HCT116 (cell line): Measurements from ENCODE around the gene CDCP2. TPM values are rescaled to one million over a fixed set of nuclear protein-coding genes. Genes with fewer than 3 reads are reported as not detected.

Experiments used
- ATAC-seq: fragments of 200-7000 bp; cut with Tn5 transposase; 2 replicates; pipeline ENCODE4 v1.9.1; 2020; ENCODE audit warnings: mild to moderate bottlenecking, moderate library complexity
- BruUV-seq: library from RNA; stranded (reverse); fragments of 400-500 nt; replicated peaks from 2 replicates; lab custom pipeline; 2021; lab: Mats Ljungman, UMichigan
- CTCF ChIA-PET: fragments of 300-600 bp; sonication (Branson Sonifier 250); formaldehyde crosslinking; loops from one replicate; lab custom pipeline; 2021; ENCODE audit warnings: antibody characterized with exemption; lab: Charles Lee
- POLR2A ChIA-PET: fragments of 300-600, 350-600 bp; sonication (Branson Sonifier 250); formaldehyde crosslinking; loops from one replicate; lab custom pipeline; 2021; ENCODE audit warnings: antibody characterized with exemption; lab: Charles Lee
- RAD21 ChIA-PET, 2 experiments: fragments of 300-600 bp; sonication (Branson Sonifier 250); formaldehyde crosslinking; loops; one replicate each; lab custom pipeline; 2023; ENCODE audit warnings: low total read pairs in 2 of 2; ENCODE audit not compliant: uncharacterized antibody in 2 of 2, unreplicated experiment in 2 of 2, low non-redundant PET in 1 of 2; lab: Charles Lee
- DNase-seq: peaks from one replicate; pipeline ENCODE4 v3.0.0-alpha.2; 2010; ENCODE audit warnings: low read depth, low spot score
- H2AFZ ChIP-seq: fragments of 200-600 bp; shearing (Covaris generic), sonication (generic); 2 replicates; pipeline ENCODE4 v1.6.1; 2017; ENCODE audit warnings: low read depth, mixed run types, mixed read lengths, antibody characterized with exemption, low read length; ENCODE audit not compliant: poor library complexity, severe bottlenecking
- H3K27ac ChIP-seq: 2 replicates; pipeline ENCODE4 v1.5.1; 2012; ENCODE audit warnings: low read depth, low read length
- H3K27me3 ChIP-seq: fragments of 200-600 bp; sonication (generic); 2 replicates; pipeline ENCODE4 v1.6.1; 2016; ENCODE audit warnings: mixed run types, low read length, mixed read lengths; ENCODE audit not compliant: insufficient read depth
- H3K36me3 ChIP-seq, 2 experiments: fragments of 200-500 bp in 1 of 2; fragments of 200-600 bp in 1 of 2; sonication (Bioruptor generic) in 1 of 2; sonication (generic) in 1 of 2; 2 replicates each; pipeline versions ENCODE4 v1.5.1 to v1.6.1; 2014 to 2016; ENCODE audit warnings: low read length in 2 of 2, inconsistent platforms in 1 of 2, mixed read lengths in 1 of 2, mixed run types in 1 of 2; ENCODE audit not compliant: insufficient read depth in 2 of 2, control insufficient read depth in 1 of 2
- H3K4me1 ChIP-seq, 2 experiments: fragments of 200-600 bp in 1 of 2; sonication (generic) in 1 of 2; 2 replicates each; pipeline versions ENCODE4 v1.5.1 to v1.6.1; 2012 to 2017; ENCODE audit warnings: low read length in 2 of 2, inconsistent platforms in 1 of 2, mild to moderate bottlenecking in 1 of 2, mixed read lengths in 1 of 2, mixed run types in 1 of 2, moderate library complexity in 1 of 2; ENCODE audit not compliant: insufficient read depth in 2 of 2, control insufficient read depth in 1 of 2
- H3K4me2 ChIP-seq: fragments of 200-600 bp; sonication (generic); 2 replicates; pipeline ENCODE4 v1.6.1; 2017; ENCODE audit warnings: mixed run types, low read length, mixed read lengths
- H3K4me3 ChIP-seq, 2 experiments: fragments of 200-600 bp in 1 of 2; sonication (generic) in 1 of 2; replicated peaks in 1 of 2; 2 replicates each; pipeline ENCODE4 v1.5.1; 2011 to 2016; ENCODE audit warnings: low read length in 2 of 2, control low read depth in 1 of 2, low read depth in 1 of 2, mild to moderate bottlenecking in 1 of 2, mixed read lengths in 1 of 2, mixed run types in 1 of 2
- H3K79me2 ChIP-seq: fragments of 200-600 bp; sonication (generic); 2 replicates; pipeline ENCODE4 v1.6.1; 2017; ENCODE audit warnings: mild to moderate bottlenecking, mixed run types, low read length, moderate library complexity, mixed read lengths; ENCODE audit not compliant: insufficient read depth
- H3K9ac ChIP-seq: fragments of 200-600 bp; sonication (generic); 2 replicates; pipeline ENCODE4 v1.6.1; 2016; ENCODE audit warnings: low read length, mixed read lengths
- H3K9me2 ChIP-seq: fragments of 200-600 bp; sonication (generic), shearing (Covaris generic); 2 replicates; pipeline ENCODE4 v1.6.1; 2017; ENCODE audit warnings: mixed run types, mild to moderate bottlenecking, moderate library complexity; ENCODE audit not compliant: insufficient read depth
- H3K9me3 ChIP-seq, 2 experiments: fragments of 200-500 bp in 1 of 2; fragments of 200-600 bp in 1 of 2; sonication (Bioruptor generic) in 1 of 2; sonication (generic) in 1 of 2; 2 replicates each; pipeline ENCODE4 v1.6.1; 2014 to 2017; ENCODE audit warnings: low read length in 2 of 2, mixed read lengths in 2 of 2, inconsistent platforms in 1 of 2, low read depth in 1 of 2, mild to moderate bottlenecking in 1 of 2, mixed run types in 1 of 2, moderate library complexity in 1 of 2; ENCODE audit not compliant: control insufficient read depth in 1 of 2, insufficient read depth in 1 of 2
- H4K20me1 ChIP-seq: fragments of 200-600 bp; sonication (generic), shearing (Covaris generic); 2 replicates; pipeline ENCODE4 v1.6.1; 2017; ENCODE audit warnings: mixed run types, mild to moderate bottlenecking, moderate library complexity; ENCODE audit not compliant: insufficient read depth
- CBX3 ChIP-seq: IDR thresholded peaks from 2 replicates; pipeline ENCODE4 v1.6.1; 2012; ENCODE audit warnings: low read depth
- CEBPB ChIP-seq: IDR thresholded peaks from 2 replicates; pipeline ENCODE4 v1.6.1; 2012; ENCODE audit warnings: low read depth
- EGR1 ChIP-seq: IDR thresholded peaks from 2 replicates; pipeline ENCODE4 v1.6.1; 2012; ENCODE audit warnings: low read depth
- ELF1 ChIP-seq: IDR thresholded peaks from 2 replicates; pipeline ENCODE4 v1.6.1; 2012; ENCODE audit warnings: low read depth, borderline replicate concordance
- EZH2 ChIP-seq: fragments of 200-600 bp; sonication (generic); IDR thresholded peaks from 2 replicates; pipeline ENCODE4 v1.6.1; 2017; ENCODE audit warnings: antibody characterized with exemption, mixed run types
- EZH2phosphoT487 ChIP-seq: fragments of 200-600 bp; IDR thresholded peaks from 2 replicates; pipeline ENCODE4 v1.6.1; 2018; ENCODE audit warnings: antibody characterized with exemption, borderline replicate concordance
- FOSL1 ChIP-seq: IDR thresholded peaks from 2 replicates; pipeline ENCODE4 v1.6.1; 2012; ENCODE audit warnings: low read depth
- JUND ChIP-seq: IDR thresholded peaks from 2 replicates; pipeline ENCODE4 v1.6.1; 2012
- MAX ChIP-seq: IDR thresholded peaks from 2 replicates; pipeline ENCODE4 v1.6.1; 2012
- POLR2A ChIP-seq: IDR thresholded peaks from 2 replicates; pipeline ENCODE4 v1.7.0; 2011; ENCODE audit warnings: borderline replicate concordance; ENCODE audit not compliant: insufficient read depth, insufficient read length; ENCODE audit errors: extremely low read depth
- POLR2AphosphoS5 ChIP-seq: IDR thresholded peaks from 2 replicates; pipeline ENCODE4 v1.6.1; 2011; ENCODE audit warnings: mild to moderate bottlenecking, low read depth, low read length, moderate library complexity
- RAD21 ChIP-seq: IDR thresholded peaks from 2 replicates; pipeline ENCODE4 v1.6.1; 2012; ENCODE audit warnings: low read depth, mild to moderate bottlenecking
- SIN3A ChIP-seq: IDR thresholded peaks from 2 replicates; pipeline ENCODE4 v1.6.1; 2012; ENCODE audit warnings: low read depth
- SP1 ChIP-seq: IDR thresholded peaks from 2 replicates; pipeline ENCODE4 v1.6.1; 2012; ENCODE audit warnings: low read depth
- SRF ChIP-seq: IDR thresholded peaks from 2 replicates; pipeline ENCODE4 v1.6.1; 2012; ENCODE audit warnings: low read depth
- TCF7L2 ChIP-seq: IDR thresholded peaks from 2 replicates; pipeline ENCODE4 v1.7.0; 2011; ENCODE audit warnings: borderline replicate concordance, inconsistent platforms; ENCODE audit not compliant: insufficient read depth, insufficient read length; ENCODE audit errors: extremely low read depth
- YY1 ChIP-seq: IDR thresholded peaks from 2 replicates; pipeline ENCODE4 v1.6.1; 2011; ENCODE audit warnings: low read length, low read depth, moderate library complexity, mild to moderate bottlenecking; ENCODE audit not compliant: insufficient replicate concordance; ENCODE audit errors: extremely low read depth
- ZBTB33 ChIP-seq: IDR thresholded peaks from 2 replicates; pipeline ENCODE4 v1.6.1; 2011; ENCODE audit warnings: mild to moderate bottlenecking, low read length, moderate library complexity; ENCODE audit not compliant: insufficient replicate concordance; ENCODE audit errors: extremely low read depth
- ZNF274 ChIP-seq: fragments of 200-500 bp; sonication (Bioruptor generic); IDR thresholded peaks from 2 replicates; pipeline ENCODE4 v1.6.1; 2014; ENCODE audit warnings: mild to moderate bottlenecking, low read depth, low read length, inconsistent platforms
- intact Hi-C: fragments of 100-400 bp; cut with micrococcal nuclease; formaldehyde crosslinking; loops from 2 replicates; pipeline ENCODE4 v1.10.0; 2022
- total RNA-seq: library from RNA; stranded (reverse); gene quantifications from one replicate; pipeline ENCODE4 v1.2.1, GENCODE V29; 2021; ENCODE audit not compliant: unreplicated experiment
- TF ChIP-seq, protein P1 (sequence below): IDR thresholded peaks from 2 replicates; pipeline ENCODE4 v1.6.1; 2012

CDCP2 gene
- total RNA-seq, 1 experiment from 2014 or later: 0.22 TPM

DNA sequence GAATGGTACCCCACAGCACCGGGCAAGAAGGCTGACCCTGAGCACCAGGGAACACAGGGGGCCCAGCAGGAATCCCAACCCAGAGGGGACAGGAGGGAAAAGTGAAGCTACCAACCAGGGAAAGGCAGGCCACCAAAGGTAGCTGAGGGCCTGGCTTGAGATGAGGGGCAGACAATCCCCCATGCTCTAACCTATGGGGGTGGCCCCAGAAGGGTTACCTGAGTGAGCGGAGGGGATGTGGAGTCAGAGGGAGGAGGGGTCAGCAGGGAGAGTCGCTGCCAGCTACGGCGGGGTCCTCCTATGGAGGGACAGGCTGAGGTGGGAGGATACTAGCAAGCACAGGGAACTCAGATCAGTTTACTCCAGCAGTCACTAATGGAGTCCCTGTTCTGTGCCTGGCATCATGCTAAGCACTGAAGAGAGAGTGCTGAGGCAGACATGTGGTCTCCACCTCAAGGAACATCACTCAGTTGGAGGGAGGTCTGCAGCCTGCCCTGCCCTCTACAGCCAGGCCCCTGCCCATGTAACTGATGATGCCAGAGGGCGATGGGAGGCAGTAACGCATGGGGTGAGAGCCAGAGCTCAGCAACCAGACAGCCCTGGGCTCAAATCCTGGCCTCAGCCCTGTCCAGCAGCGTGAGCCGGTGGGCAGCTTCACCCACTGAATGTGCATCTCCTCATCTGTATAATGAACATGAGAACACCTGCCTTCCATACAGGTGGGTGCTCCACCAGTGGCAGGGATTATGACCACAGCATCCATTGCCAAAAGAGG, 25.7 kb upstream of the CDCP2 start:
- ChIA-PET CTCF (no interaction called here), POLR2A (no interaction called here)
- no TSS peak for BruUV-seq

More for the DNA sequence above, 25.7 kb upstream of the CDCP2 start:
- Histone ChIP-seq H3K9me3 (no peaks in the 10 kb centered on the region), H3K4me2 (no peak overlapping the region), H3K9ac (no peak overlapping the region), H4K20me1 (no peaks in the 10 kb centered on the region), H3K4me3 (no peak overlapping the region), H3K9me2 (no peaks in the 10 kb centered on the region), H2AFZ (no peak overlapping the region), H3K27me3 (no peaks in the 10 kb centered on the region), H3K36me3 (no peaks in the 10 kb centered on the region; a peak in 1 of 4 replicates), H3K4me1 (no peaks in the 10 kb centered on the region), H3K27ac (no peak overlapping the region), H3K79me2 (no peaks in the 10 kb centered on the region)
- TF ChIP-seq ZNF274: no peak
- TF ChIP-seq ZBTB33: no peak
- no peak for TF ChIP-seq EGR1
- no peak for TF ChIP-seq MAX
- TF ChIP-seq SIN3A: no peak
- TF ChIP-seq EZH2phosphoT487: no peak
- TF ChIP-seq JUND: no peak
- no peak for TF ChIP-seq SP1
- TF ChIP-seq SRF: no peak
- no peak for TF ChIP-seq POLR2A
- TF ChIP-seq RAD21: no peak
- no peak for TF ChIP-seq CBX3
- TF ChIP-seq EZH2: no peak
- no peak for TF ChIP-seq POLR2AphosphoS5
- TF ChIP-seq YY1: no peak
- no peak for TF ChIP-seq ELF1
- no peak for TF ChIP-seq TCF7L2
- no peak for TF ChIP-seq CEBPB
- TF ChIP-seq, protein P1, sequence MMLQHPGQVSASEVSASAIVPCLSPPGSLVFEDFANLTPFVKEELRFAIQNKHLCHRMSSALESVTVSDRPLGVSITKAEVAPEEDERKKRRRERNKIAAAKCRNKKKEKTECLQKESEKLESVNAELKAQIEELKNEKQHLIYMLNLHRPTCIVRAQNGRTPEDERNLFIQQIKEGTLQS: no peak
- TF ChIP-seq FOSL1: no peak
- no peak for ATAC-seq
- RAD21 ChIA-PET: no interaction called here
- intact Hi-C loops: no loop called here
- DNase-seq: no peak
